Measurements from ENCODE around the gene CST6.
A peak's percentile ranks its signal among the peaks of the same experiment; 100 is the strongest.

The CST6 gene

DNA sequence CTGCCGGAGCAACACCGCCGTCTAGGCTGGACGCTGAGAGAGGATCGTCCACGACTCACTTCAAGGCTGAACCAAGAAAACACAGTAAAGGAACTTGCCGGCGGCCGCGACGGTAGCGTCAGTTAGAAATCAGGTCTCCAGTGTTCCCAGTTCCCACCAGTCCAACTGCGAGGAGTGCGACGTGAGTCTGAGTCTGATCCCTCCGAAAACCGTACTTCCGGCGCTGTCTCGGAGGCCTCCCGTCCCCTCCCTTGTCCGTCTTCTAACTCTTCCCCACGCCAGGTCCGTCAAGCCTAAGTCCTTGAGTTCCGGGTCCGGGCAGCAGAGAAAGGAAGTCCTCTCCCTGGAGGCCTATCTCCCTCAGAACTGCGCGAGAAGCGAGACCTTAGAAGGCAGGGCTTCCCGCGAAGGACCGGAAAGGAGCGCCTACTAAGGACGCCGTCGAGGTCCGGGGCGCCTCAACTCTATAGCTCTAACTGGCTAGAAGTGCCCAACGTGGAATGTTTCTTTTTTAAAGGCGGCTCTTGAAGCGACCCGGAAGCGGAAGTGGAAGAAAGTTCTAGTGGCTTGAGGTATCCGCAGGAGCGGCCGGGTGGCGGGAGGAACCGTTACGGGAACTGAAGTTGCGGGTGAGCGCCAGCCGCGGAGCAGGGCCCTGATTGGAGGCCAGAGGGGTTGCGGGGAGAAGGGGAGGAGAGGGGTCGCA lies 9.7 kb upstream of the CST6 start, which contains the start of the genes BANF1 and EIF1AD:
Gene BANF1 (plus strand): TSS at position 562 of the 706 bp plus-strand sequence. CDS start 748 bp downstream, outside the sequence.
Gene EIF1AD (minus strand): TSS at position 216 of the 706 bp plus-strand sequence. CDS start 1,768 bp downstream, outside the sequence.
- H3K9ac ChIP-seq (ENCODE audit: low read length): peak within 1 kb of the TSS; percentile 97
- H3K9me3 ChIP-seq (ENCODE audit: low read length): no peaks in the 10 kb centered on the region
- H3K36me3 ChIP-seq (ENCODE audit: insufficient read depth, low read length): peaks cover 59% of the 10 kb centered on the region
- no peaks in the 10 kb centered on the region for H3K9me2 ChIP-seq (ENCODE audit: low read depth, low read length)
- H3K79me2 ChIP-seq (ENCODE audit: insufficient read depth, low read length): peaks cover 17% of the 10 kb centered on the region
- peaks cover 19% of the 10 kb centered on the region for H3K4me1 ChIP-seq (ENCODE audit: insufficient read depth, low read length, severe bottlenecking)
- peak within 1 kb of the TSS; percentile 97 for H3K4me3 ChIP-seq (ENCODE audit: low read depth, low read length, poor library complexity, severe bottlenecking)
- no peaks in the 10 kb centered on the region for H4K20me1 ChIP-seq (ENCODE audit: insufficient read depth, low read length)
- peak within 1 kb of the TSS; percentile 95 for H3K27ac ChIP-seq (ENCODE audit: low read depth, low read length, poor library complexity, severe bottlenecking)
- H2AFZ ChIP-seq (ENCODE audit: low read length): no peak within 1 kb of the TSS
- H3K27me3 ChIP-seq (ENCODE audit: insufficient read depth, low read length): no peaks in the 10 kb centered on the region
- no peaks in the 10 kb centered on the region for H3F3A ChIP-seq (ENCODE audit: insufficient read depth, low read length)
- H3K4me2 ChIP-seq (ENCODE audit: low read length): peak within 1 kb of the TSS; percentile 96
- TF ChIP-seq EZH2 (IDR thresholded peaks at IDR 0.05; ENCODE audit: borderline replicate concordance, low read length): no peak
- TF ChIP-seq, protein P1, sequence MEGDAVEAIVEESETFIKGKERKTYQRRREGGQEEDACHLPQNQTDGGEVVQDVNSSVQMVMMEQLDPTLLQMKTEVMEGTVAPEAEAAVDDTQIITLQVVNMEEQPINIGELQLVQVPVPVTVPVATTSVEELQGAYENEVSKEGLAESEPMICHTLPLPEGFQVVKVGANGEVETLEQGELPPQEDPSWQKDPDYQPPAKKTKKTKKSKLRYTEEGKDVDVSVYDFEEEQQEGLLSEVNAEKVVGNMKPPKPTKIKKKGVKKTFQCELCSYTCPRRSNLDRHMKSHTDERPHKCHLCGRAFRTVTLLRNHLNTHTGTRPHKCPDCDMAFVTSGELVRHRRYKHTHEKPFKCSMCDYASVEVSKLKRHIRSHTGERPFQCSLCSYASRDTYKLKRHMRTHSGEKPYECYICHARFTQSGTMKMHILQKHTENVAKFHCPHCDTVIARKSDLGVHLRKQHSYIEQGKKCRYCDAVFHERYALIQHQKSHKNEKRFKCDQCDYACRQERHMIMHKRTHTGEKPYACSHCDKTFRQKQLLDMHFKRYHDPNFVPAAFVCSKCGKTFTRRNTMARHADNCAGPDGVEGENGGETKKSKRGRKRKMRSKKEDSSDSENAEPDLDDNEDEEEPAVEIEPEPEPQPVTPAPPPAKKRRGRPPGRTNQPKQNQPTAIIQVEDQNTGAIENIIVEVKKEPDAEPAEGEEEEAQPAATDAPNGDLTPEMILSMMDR (IDR thresholded peaks at IDR 0.05; ENCODE audit: low read length): no peak

GRCh38 chr11:66002648-66003225 lies 9.1 kb upstream of the CST6 start:
- Histone ChIP-seq H3K4me1 (ENCODE audit: insufficient read depth, low read length, severe bottlenecking) (peaks cover 19% of the 10 kb centered on the region), H3K9me3 (ENCODE audit: low read length) (no peaks in the 10 kb centered on the region), H2AFZ (ENCODE audit: low read length) (no peak overlapping the region), H3K9me2 (ENCODE audit: low read depth, low read length) (no peaks in the 10 kb centered on the region), H3K27ac (ENCODE audit: low read depth, low read length, poor library complexity, severe bottlenecking) (peak overlapping the region; percentile 95), H3K9ac (ENCODE audit: low read length) (peak overlapping the region; percentile 97), H3F3A (ENCODE audit: insufficient read depth, low read length) (no peaks in the 10 kb centered on the region), H3K4me3 (ENCODE audit: low read depth, low read length, poor library complexity, severe bottlenecking) (peak overlapping the region; percentile 97), H3K36me3 (ENCODE audit: insufficient read depth, low read length) (peaks cover 53% of the 10 kb centered on the region), H3K27me3 (ENCODE audit: insufficient read depth, low read length) (no peaks in the 10 kb centered on the region), H3K79me2 (ENCODE audit: insufficient read depth, low read length) (peaks cover 17% of the 10 kb centered on the region), H3K4me2 (ENCODE audit: low read length) (peak overlapping the region; percentile 96), H4K20me1 (ENCODE audit: insufficient read depth, low read length) (no peaks in the 10 kb centered on the region)
- no peak for TF ChIP-seq EZH2 (IDR thresholded peaks at IDR 0.05; ENCODE audit: borderline replicate concordance, low read length)
- TF ChIP-seq, protein P1 (IDR thresholded peaks at IDR 0.05; ENCODE audit: low read length): peak; percentile 28

DNA sequence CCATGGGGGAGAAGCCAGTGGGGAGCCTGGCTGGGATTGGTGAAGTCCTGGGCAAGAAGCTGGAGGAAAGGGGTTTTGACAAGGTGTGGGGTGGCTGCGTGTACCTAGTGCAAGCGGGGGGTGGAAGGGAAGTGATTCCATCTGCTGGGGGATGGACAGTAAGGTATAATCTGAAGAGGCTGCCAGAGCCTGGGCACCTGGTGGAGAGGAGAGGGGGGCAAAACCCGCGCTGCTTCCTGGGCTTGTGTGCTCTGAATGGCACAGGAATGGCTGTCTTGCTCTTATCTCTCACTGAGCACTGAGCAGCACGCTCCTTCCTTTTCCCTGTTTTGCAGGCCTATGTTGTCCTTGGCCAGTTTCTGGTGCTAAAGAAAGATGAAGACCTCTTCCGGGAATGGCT lies 8.5 kb upstream of the CST6 start:
- no peak overlapping the region for H2AFZ ChIP-seq (ENCODE audit: low read length)
- peaks cover 19% of the 10 kb centered on the region for H3K4me1 ChIP-seq (ENCODE audit: insufficient read depth, low read length, severe bottlenecking)
- H3K4me2 ChIP-seq (ENCODE audit: low read length): peak overlapping the region; percentile 96
- H3K4me3 ChIP-seq (ENCODE audit: low read depth, low read length, poor library complexity, severe bottlenecking): peak overlapping the region; percentile 97
- peaks cover 48% of the 10 kb centered on the region for H3K36me3 ChIP-seq (ENCODE audit: insufficient read depth, low read length)
- TF ChIP-seq EZH2 (IDR thresholded peaks at IDR 0.05; ENCODE audit: borderline replicate concordance, low read length): no peak
- TF ChIP-seq, protein P1 (IDR thresholded peaks at IDR 0.05; ENCODE audit: low read length): no peak
- H3K9ac ChIP-seq (ENCODE audit: low read length): peak overlapping the region; percentile 97
- H3K9me3 ChIP-seq (ENCODE audit: low read length): no peaks in the 10 kb centered on the region
- no peaks in the 10 kb centered on the region for H3F3A ChIP-seq (ENCODE audit: insufficient read depth, low read length)
- H4K20me1 ChIP-seq (ENCODE audit: insufficient read depth, low read length): no peaks in the 10 kb centered on the region
- H3K79me2 ChIP-seq (ENCODE audit: insufficient read depth, low read length): peaks cover 17% of the 10 kb centered on the region
- H3K27ac ChIP-seq (ENCODE audit: low read depth, low read length, poor library complexity, severe bottlenecking): peak overlapping the region; percentile 95
- H3K27me3 ChIP-seq (ENCODE audit: insufficient read depth, low read length): no peaks in the 10 kb centered on the region
- H3K9me2 ChIP-seq (ENCODE audit: low read depth, low read length): no peaks in the 10 kb centered on the region

Data from OCI-LY1 (cell line).